BLaER1 treated with 17β-estradiol and CSF1 and Interleukin-3, amounts not matched to agents 10 nM and 100 nM (cell line): ENCODE data around the gene RGS10.
"Not testable (repeated sequence)": the region's sequence is repeated elsewhere in the genome, so short reads cannot be mapped to it uniquely, and the experiment has no call there.

Source experiments
- H3K27ac ChIP-seq, 11 experiments: shearing (Covaris generic); formaldehyde crosslinking; 2 replicates each; pipeline ENCODE4 v1.8.1; 2022
- H3K27me3 ChIP-seq, 11 experiments: shearing (Covaris generic); formaldehyde crosslinking; 2 replicates each; pipeline ENCODE4 v1.8.1; 2022
- H3K36me3 ChIP-seq, 11 experiments: shearing (Covaris generic); formaldehyde crosslinking; 2 replicates each; pipeline ENCODE4 v1.8.1; 2022
- H3K4me1 ChIP-seq, 10 experiments: shearing (Covaris generic); formaldehyde crosslinking; 2 replicates each; pipeline ENCODE4 v1.8.1; 2022
- H3K4me2 ChIP-seq, 11 experiments: shearing (Covaris generic); formaldehyde crosslinking; 2 replicates each; pipeline ENCODE4 v1.8.1; 2022
- H3K4me3 ChIP-seq, 10 experiments: shearing (Covaris generic); formaldehyde crosslinking; 2 replicates each; pipeline ENCODE4 v1.8.1; 2022
- H3K9ac ChIP-seq, 11 experiments: shearing (Covaris generic); formaldehyde crosslinking; 2 replicates each; pipeline ENCODE4 v1.8.1; 2022
- H3K9me3 ChIP-seq, 11 experiments: shearing (Covaris generic); formaldehyde crosslinking; replicated peaks in 1 of 11; 2 replicates each; pipeline ENCODE4 v1.8.1; 2022
- H4K20me1 ChIP-seq, 11 experiments: shearing (Covaris generic); formaldehyde crosslinking; 2 replicates each; pipeline ENCODE4 v1.8.1; 2022
- Cebpa-rat ChIP-seq, 11 experiments: shearing (Covaris generic); IDR thresholded peaks; 2 replicates each; pipeline ENCODE4 v1.8.1; 2022

Gene RGS10, protein sequence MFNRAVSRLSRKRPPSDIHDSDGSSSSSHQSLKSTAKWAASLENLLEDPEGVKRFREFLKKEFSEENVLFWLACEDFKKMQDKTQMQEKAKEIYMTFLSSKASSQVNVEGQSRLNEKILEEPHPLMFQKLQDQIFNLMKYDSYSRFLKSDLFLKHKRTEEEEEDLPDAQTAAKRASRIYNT

DNA sequence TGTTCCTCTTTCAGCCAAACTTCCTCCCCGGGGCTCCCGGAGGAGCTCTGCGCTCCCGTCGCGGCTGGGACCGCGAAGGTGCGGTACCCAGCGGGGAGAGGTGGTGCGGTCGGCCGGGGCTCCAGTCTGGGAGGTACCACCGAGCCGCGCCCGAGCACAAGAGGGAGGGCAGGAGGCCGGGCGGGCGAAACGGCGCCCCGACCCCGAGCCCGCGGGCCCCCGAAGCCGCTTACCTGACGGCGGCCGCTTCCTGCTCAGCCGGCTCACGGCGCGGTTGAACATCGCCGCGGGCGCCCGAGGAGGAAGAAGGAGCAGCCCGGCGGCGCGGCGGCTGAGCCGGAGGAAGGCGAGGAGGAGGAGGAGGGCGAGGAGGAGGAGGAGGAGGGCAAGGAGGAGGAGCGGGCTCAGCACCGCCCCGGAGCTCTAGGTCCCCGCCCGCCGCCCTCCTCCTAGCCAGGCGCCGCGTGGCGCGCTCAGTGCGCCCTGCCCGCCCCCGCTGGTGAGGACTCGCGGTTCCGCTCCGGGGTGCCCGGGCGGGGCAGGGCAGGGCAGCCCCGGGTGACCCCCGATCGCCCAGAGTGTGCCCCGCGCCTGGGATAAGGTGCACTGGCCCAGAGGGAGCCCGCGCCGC lies at the start of gene RGS10:
Gene RGS10 (minus strand): TSS at position 363 of the 631 bp plus-strand sequence. CDS start 81 bp downstream, at position 282.
- Histone ChIP-seq H4K20me1 (peaks cover 31 to 50% (median 42%) of the 10 kb centered on the region in 11 experiments; a peak in 20 of 22 replicates), H3K4me1 (peaks cover 50 to 66% (median 61%) of the 10 kb centered on the region in 10 experiments), H3K27ac (peak within 1 kb of the TSS; percentile 48 to 86 (median 81); a peak in 21 of 22 replicates), H3K9me3 (no peaks in the 10 kb centered on the region), H3K27me3 (peaks cover 0 to 19% (median 16%) of the 10 kb centered on the region in 11 experiments; a peak in 14 of 22 replicates), H3K4me3 (peak within 1 kb of the TSS; percentile 75 to 89 (median 82)), H3K36me3 (no peaks in the 10 kb centered on the region), H3K4me2 (peak within 1 kb of the TSS; percentile 94 to 100 (median 99)), H3K9ac (peak within 1 kb of the TSS; percentile 73 to 87 (median 83))
- no peak for TF ChIP-seq Cebpa-rat (IDR thresholded peaks at IDR 0.05)

DNA sequence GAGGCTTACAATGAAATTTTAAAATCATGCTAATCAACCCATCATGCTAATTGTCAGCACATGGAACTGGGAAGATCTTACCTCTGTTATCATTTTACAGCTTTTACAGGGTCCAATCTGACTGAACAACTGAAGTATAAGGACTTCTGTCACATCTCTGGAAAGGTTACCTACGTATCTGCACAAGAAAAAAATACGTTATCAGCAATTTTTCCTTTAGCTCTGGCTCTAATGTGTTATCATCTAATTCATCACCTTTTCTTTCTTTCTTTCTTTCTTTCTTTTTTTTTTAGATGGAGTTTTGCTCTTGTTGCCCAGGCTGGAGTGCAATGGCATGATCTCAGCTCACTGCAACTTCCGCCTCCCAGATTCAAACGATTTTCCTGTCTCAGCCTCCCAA lies 45.6 kb upstream of the RGS10 start:
- Histone ChIP-seq H4K20me1 (peaks cover 92 to 100% (median 100%) of the 10 kb centered on the region in 11 experiments), H3K27me3 (no peaks in the 10 kb centered on the region), H3K4me1 (peaks cover 10 to 16% (median 12%) of the 10 kb centered on the region in 10 experiments), H3K9me3 (no peaks in the 10 kb centered on the region), H3K4me2 (no peak overlapping the region), H3K36me3 (peaks cover 71 to 96% (median 80%) of the 10 kb centered on the region in 11 experiments), H3K27ac (no peak overlapping the region), H3K4me3 (no peak overlapping the region), H3K9ac (no peak overlapping the region)
- no peak for TF ChIP-seq Cebpa-rat (IDR thresholded peaks at IDR 0.05)

- Histone ChIP-seq H3K9me3 (no peaks in the 10 kb centered on the region), H3K9ac (no peak overlapping the region), H3K4me3 (no peak overlapping the region), H3K27ac (no peak overlapping the region), H3K4me2 (no peak overlapping the region), H3K4me1 (peaks cover 0 to 18% (median 7%) of the 10 kb centered on the region in 10 experiments; a peak in 10 of 20 replicates), H3K27me3 (no peaks in the 10 kb centered on the region), H4K20me1 (peaks cover 18 to 49% (median 32%) of the 10 kb centered on the region in 11 experiments; a peak in 20 of 22 replicates), H3K36me3 (peaks cover 86 to 98% (median 93%) of the 10 kb centered on the region in 11 experiments)
- TF ChIP-seq Cebpa-rat (IDR thresholded peaks at IDR 0.05), result no peak
These were observed 35.8 kb upstream of the RGS10 start for GRCh38 chr10:119578355-119578754.

GRCh38 chr10:119575991-119576390 lies 33.5 kb upstream of the RGS10 start:
- peaks cover 87 to 98% (median 91%) of the 10 kb centered on the region in 11 experiments for H3K36me3 ChIP-seq
- H3K27ac ChIP-seq, result no peak overlapping the region

DNA sequence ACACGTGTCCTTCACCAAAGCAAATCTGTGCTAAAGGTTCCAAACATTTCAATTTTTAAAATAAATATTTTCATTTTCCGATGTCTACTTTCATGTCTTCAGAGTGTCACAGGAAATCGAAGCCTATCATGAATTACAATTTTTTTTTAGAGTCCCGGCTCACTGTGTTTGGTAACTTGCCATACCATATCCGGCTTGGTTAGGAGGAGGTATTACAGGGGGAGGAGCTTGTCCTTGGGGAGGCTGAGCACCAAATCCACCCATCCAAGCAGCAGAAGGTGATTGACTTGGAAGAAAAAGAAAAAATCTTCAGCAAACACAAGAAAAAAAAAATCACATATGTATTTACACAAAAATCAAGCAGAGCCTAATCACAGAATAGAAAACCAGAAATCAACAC lies 33.0 kb upstream of the RGS10 start:
- H3K27ac ChIP-seq, result no peak overlapping the region
- peaks cover 0 to 18% (median 7%) of the 10 kb centered on the region in 10 experiments; a peak in 10 of 20 replicates for H3K4me1 ChIP-seq
- H3K36me3 ChIP-seq, result peaks cover 84 to 98% (median 88%) of the 10 kb centered on the region in 11 experiments
- TF ChIP-seq Cebpa-rat (IDR thresholded peaks at IDR 0.05), result no peak
- peaks cover 0 to 28% (median 12%) of the 10 kb centered on the region in 11 experiments; a peak in 12 of 22 replicates for H4K20me1 ChIP-seq
- H3K9ac ChIP-seq, result no peak overlapping the region
- no peak overlapping the region for H3K4me3 ChIP-seq
- no peaks in the 10 kb centered on the region for H3K27me3 ChIP-seq
- peak overlapping the region in 3 of 11 experiments; percentile 9 to 29 (median 11); a peak in 3 of 22 replicates for H3K4me2 ChIP-seq
- no peaks in the 10 kb centered on the region for H3K9me3 ChIP-seq

More at GRCh38 chr10:119575991-119576390, 33.5 kb upstream of the RGS10 start:
- TF ChIP-seq Cebpa-rat (IDR thresholded peaks at IDR 0.05), result no peak
- Histone ChIP-seq H3K4me2 (peak overlapping the region in 3 of 11 experiments; percentile 9 to 29 (median 11); a peak in 1 of 22 replicates), H3K9me3 (no peaks in the 10 kb centered on the region), H3K27me3 (no peaks in the 10 kb centered on the region), H4K20me1 (peaks cover 0 to 28% (median 12%) of the 10 kb centered on the region in 11 experiments; a peak in 12 of 22 replicates), H3K9ac (0 out of 22 replicates have a peak overlapping the region, but pooled peaks of 1 of the 11 experiments have one; percentile 12), H3K4me1 (peaks cover 0 to 18% (median 7%) of the 10 kb centered on the region in 10 experiments; a peak in 10 of 20 replicates), H3K4me3 (no peak overlapping the region)

GRCh38 chr10:119567978-119568377 lies 25.5 kb upstream of the RGS10 start:
- Histone ChIP-seq H3K4me2 (no peak overlapping the region), H3K4me1 (peaks cover 12 to 22% (median 14%) of the 10 kb centered on the region in 10 experiments), H3K36me3 (peaks cover 12 to 24% (median 16%) of the 10 kb centered on the region in 11 experiments), H3K27ac (no peak overlapping the region), H3K9me3 (no peaks in the 10 kb centered on the region), H4K20me1 (0 out of 22 replicates have a peak, but pooled peaks cover 0 to 5% (median 0%) of the 10 kb centered on the region in 11 experiments), H3K9ac (no peak overlapping the region), H3K27me3 (no peaks in the 10 kb centered on the region), H3K4me3 (no peak overlapping the region)
- no peak for TF ChIP-seq Cebpa-rat (IDR thresholded peaks at IDR 0.05)

GRCh38 chr10:119562097-119562496 lies 19.6 kb upstream of the RGS10 start:
- no peak overlapping the region for H3K27ac ChIP-seq
- no peaks in the 10 kb centered on the region for H3K36me3 ChIP-seq
- no peak for TF ChIP-seq Cebpa-rat (IDR thresholded peaks at IDR 0.05)
- H3K9ac ChIP-seq, result no peak overlapping the region
- peaks cover 0 to 13% (median 7%) of the 10 kb centered on the region in 11 experiments; a peak in 12 of 22 replicates for H3K9me3 ChIP-seq
- H3K4me1 ChIP-seq, result peaks cover 12 to 16% (median 14%) of the 10 kb centered on the region in 10 experiments
- no peaks in the 10 kb centered on the region for H4K20me1 ChIP-seq
- no peak overlapping the region for H3K4me2 ChIP-seq
- no peaks in the 10 kb centered on the region for H3K27me3 ChIP-seq
- H3K4me3 ChIP-seq, result no peak overlapping the region

- not testable (repeated sequence) for H3K4me3 ChIP-seq, H4K20me1 ChIP-seq, H3K27ac ChIP-seq, H3K9ac ChIP-seq, H3K4me1 ChIP-seq, H3K36me3 ChIP-seq, H3K4me2 ChIP-seq, H3K27me3 ChIP-seq
- H3K9me3 ChIP-seq, result peaks cover 0 to 13% (median 7%) of the 10 kb centered on the region in 11 experiments; a peak in 12 of 22 replicates
These were observed 17.0 kb upstream of the RGS10 start for GRCh38 chr10:119559511-119559910.

DNA sequence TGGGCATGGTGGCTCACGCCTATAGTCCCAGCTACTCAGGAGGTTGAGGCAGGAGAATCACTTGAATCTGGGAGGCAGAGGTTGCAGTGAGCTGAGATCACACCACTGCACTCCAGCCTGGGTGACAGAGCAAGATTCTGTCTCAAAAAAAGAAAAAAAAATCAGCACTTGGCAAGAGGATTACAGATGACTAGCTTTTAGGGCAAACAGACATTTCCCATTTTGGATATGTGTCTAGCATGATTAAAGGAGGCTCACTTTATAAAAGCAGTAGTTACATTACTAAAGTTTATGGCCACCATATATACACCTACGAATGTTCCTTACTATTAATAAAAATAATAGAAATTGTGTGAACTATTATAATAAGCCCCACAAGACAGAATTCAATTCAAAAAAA lies 13.6 kb upstream of the RGS10 start:
- not testable (repeated sequence) for H4K20me1 ChIP-seq, H3K27me3 ChIP-seq, H3K4me2 ChIP-seq, H3K36me3 ChIP-seq, H3K9ac ChIP-seq, H3K4me1 ChIP-seq, H3K27ac ChIP-seq, H3K4me3 ChIP-seq
- H3K9me3 ChIP-seq, result peaks cover 0 to 13% (median 7%) of the 10 kb centered on the region in 11 experiments; a peak in 12 of 22 replicates
